ENCODE data around the gene MTA1.

The MTA1 gene

GRCh38 chr14:105507247-105507646, 87.6 kb downstream of the MTA1 start:
- no peaks in the 10 kb centered on the region for H3K9me3 ChIP-seq
- no peak overlapping the region for H3K4me3 ChIP-seq (ENCODE audit: low read depth in 1 of 2, low read length in 1 of 2)
- H3K27me3 ChIP-seq, result peaks cover 64% of the 10 kb centered on the region
- H3K27ac ChIP-seq, result no peak overlapping the region
- no peaks in the 10 kb centered on the region for H3K36me3 ChIP-seq
- H3K4me1 ChIP-seq (ENCODE audit: control insufficient read depth in 1 of 2, insufficient read depth in 1 of 2, low read depth in 1 of 2, low read length in 1 of 2), result no peaks in the 10 kb centered on the region
- TF ChIP-seq CTCF (IDR thresholded peaks at IDR 0.05), result no peak

GRCh38 chr14:105508069-105508468, 88.4 kb downstream of the MTA1 start:
- no peak for TF ChIP-seq CTCF (IDR thresholded peaks at IDR 0.05)
- H3K4me1 ChIP-seq (ENCODE audit: control insufficient read depth in 1 of 2, insufficient read depth in 1 of 2, low read depth in 1 of 2, low read length in 1 of 2), result no peaks in the 10 kb centered on the region
- H3K27me3 ChIP-seq, result peaks cover 73% of the 10 kb centered on the region
- H3K4me3 ChIP-seq (ENCODE audit: low read depth in 1 of 2, low read length in 1 of 2), result no peak overlapping the region
- no peaks in the 10 kb centered on the region for H3K36me3 ChIP-seq
- no peaks in the 10 kb centered on the region for H3K9me3 ChIP-seq
- no peak overlapping the region for H3K27ac ChIP-seq

GRCh38 chr14:105508601-105509000, 89.0 kb downstream of the MTA1 start:
- H3K9me3 ChIP-seq, result no peaks in the 10 kb centered on the region
- H3K36me3 ChIP-seq, result no peaks in the 10 kb centered on the region
- H3K27me3 ChIP-seq, result peaks cover 74% of the 10 kb centered on the region
- no peak overlapping the region for H3K27ac ChIP-seq
- H3K4me1 ChIP-seq (ENCODE audit: control insufficient read depth in 1 of 2, insufficient read depth in 1 of 2, low read depth in 1 of 2, low read length in 1 of 2), result no peaks in the 10 kb centered on the region
- no peak for TF ChIP-seq CTCF (IDR thresholded peaks at IDR 0.05)
- no peak overlapping the region for H3K4me3 ChIP-seq (ENCODE audit: low read depth in 1 of 2, low read length in 1 of 2)

- Histone ChIP-seq H3K4me3 (ENCODE audit: low read depth in 1 of 2, low read length in 1 of 2) (no peak overlapping the region), H3K36me3 (no peaks in the 10 kb centered on the region), H3K4me1 (ENCODE audit: control insufficient read depth in 1 of 2, insufficient read depth in 1 of 2, low read depth in 1 of 2, low read length in 1 of 2) (no peaks in the 10 kb centered on the region), H3K27ac (no peak overlapping the region), H3K27me3 (peaks cover 56% of the 10 kb centered on the region), H3K9me3 (no peaks in the 10 kb centered on the region)
- no peak for TF ChIP-seq CTCF (IDR thresholded peaks at IDR 0.05)
Observed at GRCh38 chr14:105517096-105517495, 97.5 kb downstream of the MTA1 start.

- no peak for TF ChIP-seq CTCF (IDR thresholded peaks at IDR 0.05)
- Histone ChIP-seq H3K9me3 (no peaks in the 10 kb centered on the region), H3K4me3 (ENCODE audit: low read depth in 1 of 2, low read length in 1 of 2) (no peak overlapping the region), H3K27me3 (peaks cover 71% of the 10 kb centered on the region), H3K4me1 (ENCODE audit: control insufficient read depth in 1 of 2, insufficient read depth in 1 of 2, low read depth in 1 of 2, low read length in 1 of 2) (no peaks in the 10 kb centered on the region), H3K27ac (no peak overlapping the region), H3K36me3 (no peaks in the 10 kb centered on the region)
Observed at GRCh38 chr14:105519946-105520698, 100.5 kb downstream of the MTA1 start.
